NCI-H226 (cell line): Measurements from ENCODE around the gene ZFPM1.
"Not testable (repeated sequence)": the region's sequence is repeated elsewhere in the genome, so short reads cannot be mapped to it uniquely, and the experiment has no call there.

ENCODE experiments used
- DNase-seq: peaks from one replicate; pipeline ENCODE4 v3.0.0-alpha.2; 2015

The ZFPM1 gene

GRCh38 chr16:88467541-88467944 is 14.5 kb downstream of the ZFPM1 start:
- DNase-seq = no peak

- peak; percentile 77 for DNase-seq
Observed at GRCh38 chr16:88468275-88469129, 15.4 kb downstream of the ZFPM1 start.

- no peak for DNase-seq
Observed at GRCh38 chr16:88469615-88470395, 16.7 kb downstream of the ZFPM1 start.

- not testable (repeated sequence) for DNase-seq
Observed at GRCh38 chr16:88470396-88470680, 17.3 kb downstream of the ZFPM1 start.

GRCh38 chr16:88470696-88471095 is 17.6 kb downstream of the ZFPM1 start:
- DNase-seq = not testable (repeated sequence)

- no peak for DNase-seq
Observed at GRCh38 chr16:88471115-88471514, 18.0 kb downstream of the ZFPM1 start.

- DNase-seq = no peak
Observed at GRCh38 chr16:88471575-88471974, 18.5 kb downstream of the ZFPM1 start.

GRCh38 chr16:88472069-88472468 is 19.0 kb downstream of the ZFPM1 start:
- no peak for DNase-seq

- DNase-seq = no peak
Observed at GRCh38 chr16:88472637-88473205, 19.6 kb downstream of the ZFPM1 start.

GRCh38 chr16:88473666-88474534 is 20.8 kb downstream of the ZFPM1 start:
- peak; percentile 95 for DNase-seq

GRCh38 chr16:88475037-88475436 is 22.0 kb downstream of the ZFPM1 start:
- DNase-seq = no peak

GRCh38 chr16:88476203-88476602 is 23.1 kb downstream of the ZFPM1 start:
- no peak for DNase-seq

GRCh38 chr16:88476817-88477397 is 23.8 kb downstream of the ZFPM1 start:
- no peak for DNase-seq

- no peak for DNase-seq
Observed at GRCh38 chr16:88477631-88478519, 24.8 kb downstream of the ZFPM1 start.

GRCh38 chr16:88478889-88479792 is 26.1 kb downstream of the ZFPM1 start:
- DNase-seq = no peak

- no peak for DNase-seq
Observed at GRCh38 chr16:88479793-88480760, 27.0 kb downstream of the ZFPM1 start.

- no peak for DNase-seq
Observed at GRCh38 chr16:88480829-88481228, 27.7 kb downstream of the ZFPM1 start.

- no peak for DNase-seq
Observed at GRCh38 chr16:88481851-88482250, 28.8 kb downstream of the ZFPM1 start.
